Endometrial microvascular endothelial cells (primary cell): ENCODE measurements around the gene FBLIM1. TPM values are rescaled to one million over a fixed set of nuclear protein-coding genes. Genes with fewer than 3 reads are reported as not detected.
"Not testable (repeated sequence)": the region's sequence is repeated elsewhere in the genome, so short reads cannot be mapped to it uniquely, and the experiment has no call there.

Source experiments
- in situ Hi-C: cut with HindIII; loops from 2 replicates; pipeline ENCODE4 v1.10.0; 2017; ENCODE audit warnings: low sequenced_read_pairs, low pct_unique_long_range_greater_than_20kb; ENCODE audit errors: inconsistent ontology term
- total RNA-seq: library from RNA; depleted of rRNA; stranded (reverse); fragments of >200 nt; gene quantifications from one replicate; pipeline ENCODE4 v1.2.3, GENCODE V29; 2015; ENCODE audit errors: inconsistent ontology term

The FBLIM1 gene
- total RNA-seq, 1 donor from 2014 or later: 268 TPM

DNA sequence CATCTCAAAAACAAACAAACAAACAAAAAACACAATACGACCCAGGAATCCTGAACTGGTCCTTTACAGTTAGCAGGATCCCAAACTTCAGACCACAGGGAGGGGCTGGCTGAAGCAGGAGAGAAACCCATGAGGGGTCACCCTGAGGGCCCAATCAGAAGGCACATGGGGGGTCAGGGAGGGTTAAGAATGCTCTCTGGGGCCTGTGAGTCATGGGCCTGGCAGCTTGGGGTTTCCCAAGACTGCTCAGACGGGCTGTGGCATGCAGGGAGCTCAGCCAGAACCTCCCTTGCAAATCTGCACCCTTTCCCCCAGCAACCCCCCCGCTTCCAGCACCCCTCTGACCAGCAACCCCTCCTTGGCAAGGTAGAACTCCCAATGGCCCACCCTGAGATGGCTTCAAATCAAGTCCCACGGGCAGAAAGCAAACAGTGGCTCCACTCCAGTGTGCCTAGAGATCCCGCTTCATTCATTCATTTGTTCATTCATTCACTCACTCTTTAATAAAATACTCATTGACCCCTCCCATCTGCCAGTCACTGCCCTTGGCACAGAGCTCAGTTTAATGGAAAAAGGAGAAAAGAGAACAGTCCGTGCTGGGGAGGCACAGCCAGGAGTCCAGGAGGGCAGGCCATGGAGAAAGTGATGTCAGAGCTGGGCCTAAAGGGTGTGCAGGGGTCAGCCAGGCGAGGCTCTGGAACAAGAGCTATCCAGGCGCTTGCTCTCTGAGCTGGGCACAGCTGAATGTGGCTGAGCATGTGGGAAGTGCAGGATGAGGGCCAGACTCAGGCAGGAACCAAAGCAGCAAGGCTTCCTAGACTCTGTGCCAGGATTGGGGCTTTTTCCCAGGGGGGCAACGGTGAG is 40.6 kb downstream of the FBLIM1 start:
- in situ Hi-C loops: no loop called here

- in situ Hi-C loops: no loop called here
Observed at GRCh38 chr1:15799928-15800835, 41.6 kb downstream of the FBLIM1 start.

- in situ Hi-C loops: no loop called here
Observed at GRCh38 chr1:15802234-15802965, 43.8 kb downstream of the FBLIM1 start.

DNA sequence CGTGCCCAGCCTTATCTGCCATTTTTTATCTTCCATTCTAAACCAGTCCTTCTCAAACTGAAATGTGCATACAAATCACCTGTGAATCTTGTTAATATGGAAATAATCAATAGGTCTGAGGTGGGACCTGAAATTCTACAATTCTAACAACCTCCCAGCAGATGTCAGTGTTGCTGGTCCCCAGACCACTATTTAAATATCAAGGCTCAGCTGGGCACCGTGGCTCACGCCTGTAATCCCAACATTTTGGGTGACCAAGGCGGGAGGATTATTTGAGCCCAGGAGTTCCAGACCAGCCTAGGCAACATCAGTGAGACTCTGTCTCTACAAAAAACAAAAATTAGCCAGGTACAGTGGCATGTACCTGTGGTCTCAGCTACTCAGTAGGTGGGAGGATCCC is 44.8 kb downstream of the FBLIM1 start:
- in situ Hi-C loops: no loop called here

DNA sequence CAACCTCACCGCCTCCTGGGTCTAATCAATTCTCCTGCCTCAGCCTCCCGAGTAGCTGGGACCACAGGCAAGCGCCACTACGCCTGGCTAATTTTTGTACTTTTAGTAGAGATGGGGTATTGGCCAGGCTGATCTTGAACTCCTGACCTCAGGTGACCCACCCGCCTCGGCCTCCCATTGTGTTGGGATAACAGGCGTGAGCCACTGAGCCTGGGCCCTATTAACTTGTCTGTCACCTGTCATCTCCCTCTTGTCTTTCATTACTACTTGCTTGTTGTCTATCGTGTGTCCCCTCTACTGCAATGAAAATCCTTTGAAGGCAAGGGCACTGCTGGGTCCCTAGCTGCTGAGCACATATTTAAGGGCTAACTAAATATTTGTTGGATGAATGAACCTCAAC is 45.5 kb downstream of the FBLIM1 start:
- in situ Hi-C loops: no loop called here

DNA sequence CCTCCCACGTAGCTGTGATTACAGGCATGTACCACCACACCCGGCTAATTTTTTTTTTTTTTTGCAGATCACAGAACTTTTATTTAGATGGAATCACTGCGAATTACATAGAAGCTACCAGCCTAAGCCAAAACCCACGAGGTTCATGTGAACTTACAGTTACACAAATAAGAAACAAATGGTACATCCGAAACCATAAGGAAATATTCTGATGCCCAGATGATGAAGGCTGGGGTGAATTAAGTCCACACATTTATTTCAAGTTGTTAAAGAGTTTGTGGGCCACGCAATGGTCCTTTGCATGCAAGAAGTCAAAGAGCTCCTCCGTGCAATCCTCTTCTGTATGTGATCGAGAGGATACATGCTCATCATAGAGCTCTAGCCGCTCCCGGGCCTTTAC is 48.5 kb downstream of the FBLIM1 start:
- in situ Hi-C loops: no loop called here

GRCh38 chr1:15807549-15807948 is 49.0 kb downstream of the FBLIM1 start, which contains the start of gene UQCRHL:
UQCRHL (minus strand) TSS chr1:15807649; CDS start chr1:15807649, 0 bp downstream.
- in situ Hi-C loops: not testable (repeated sequence)

DNA sequence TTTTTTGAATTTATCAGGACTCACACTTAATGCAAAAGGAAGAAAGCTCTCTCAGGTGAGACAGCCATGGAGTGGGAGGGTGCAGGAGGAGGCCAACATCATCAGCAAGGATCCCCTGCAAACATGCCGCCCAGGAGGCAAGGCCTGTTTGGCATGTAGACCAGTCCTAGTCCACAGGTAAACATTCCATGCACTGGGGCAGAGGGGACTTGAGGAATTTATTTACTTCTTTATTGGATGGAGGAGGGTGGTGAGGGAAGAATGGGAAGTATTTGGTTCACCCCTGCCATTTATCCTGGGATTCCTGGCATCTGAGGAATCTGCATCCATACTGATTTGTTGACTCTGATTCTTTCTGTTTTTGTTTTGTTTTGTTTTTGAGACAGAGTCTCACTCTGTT is 50.4 kb downstream of the FBLIM1 start:
- in situ Hi-C loops: no loop called here

DNA sequence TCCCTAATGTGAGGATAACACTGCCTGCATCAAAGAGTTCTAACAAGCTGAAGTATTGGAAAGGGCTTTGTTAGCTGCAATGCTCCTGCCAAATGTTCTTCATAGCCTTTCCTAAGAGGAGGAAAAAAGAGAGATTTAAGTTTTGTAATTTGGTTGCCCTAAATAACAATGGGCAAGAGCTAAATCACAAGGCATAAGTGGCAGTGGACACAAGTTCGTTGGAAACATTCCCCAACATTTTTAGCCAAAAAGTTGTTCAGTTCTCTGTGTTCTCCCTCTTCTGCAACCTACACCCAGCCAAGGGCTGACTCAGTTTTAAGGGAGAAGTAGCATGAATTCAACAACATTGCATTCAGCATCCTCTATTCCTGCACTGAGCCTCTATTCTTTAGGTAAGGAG is 51.5 kb downstream of the FBLIM1 start:
- in situ Hi-C loops: no loop called here

GRCh38 chr1:15816674-15817073 is 58.1 kb downstream of the FBLIM1 start:
- in situ Hi-C loops: no loop called here

GRCh38 chr1:15820478-15820877 is 61.9 kb downstream of the FBLIM1 start:
- in situ Hi-C loops: no loop called here

GRCh38 chr1:15825800-15826199 is 67.2 kb downstream of the FBLIM1 start:
- in situ Hi-C loops: no loop called here

DNA sequence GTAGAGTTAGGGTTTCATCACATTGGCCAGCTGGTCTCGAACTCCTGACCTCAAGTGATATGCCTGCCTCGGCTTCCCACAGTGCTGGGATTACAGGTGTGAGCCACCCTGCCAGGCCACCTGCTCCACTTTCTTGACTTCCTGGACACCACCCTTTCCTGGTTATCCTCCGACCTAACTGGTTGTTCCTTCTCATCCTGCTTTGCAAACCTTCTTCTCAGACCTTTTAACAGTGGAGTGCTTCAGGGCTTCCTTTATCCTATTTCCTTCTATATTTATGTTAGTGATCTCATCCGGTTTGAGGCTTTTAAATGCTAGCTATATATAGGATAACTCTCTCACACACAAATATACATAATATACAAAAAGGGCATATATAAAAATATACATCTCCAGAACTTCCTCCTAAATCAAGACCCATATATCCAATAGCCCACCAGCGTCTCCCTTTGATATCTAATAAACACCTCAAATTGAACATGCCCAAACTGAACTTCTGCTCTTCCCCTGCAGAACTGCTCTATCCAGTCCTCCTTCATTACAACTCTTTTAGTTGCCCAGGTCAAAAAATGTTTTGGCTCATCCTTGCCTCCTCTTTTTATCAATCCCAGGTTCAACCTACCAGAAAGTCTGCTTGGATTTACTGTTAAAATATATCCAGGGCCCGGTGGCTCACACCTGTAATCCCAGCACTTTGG is 68.4 kb downstream of the FBLIM1 start:
- in situ Hi-C loops: no loop called here

GRCh38 chr1:15827567-15827966 is 69.0 kb downstream of the FBLIM1 start:
- in situ Hi-C loops: not testable (repeated sequence)

- in situ Hi-C loops: not testable (repeated sequence)
Observed at GRCh38 chr1:15828931-15829330, 70.3 kb downstream of the FBLIM1 start.

GRCh38 chr1:15830258-15830657 is 71.7 kb downstream of the FBLIM1 start:
- in situ Hi-C loops: no loop called here

DNA sequence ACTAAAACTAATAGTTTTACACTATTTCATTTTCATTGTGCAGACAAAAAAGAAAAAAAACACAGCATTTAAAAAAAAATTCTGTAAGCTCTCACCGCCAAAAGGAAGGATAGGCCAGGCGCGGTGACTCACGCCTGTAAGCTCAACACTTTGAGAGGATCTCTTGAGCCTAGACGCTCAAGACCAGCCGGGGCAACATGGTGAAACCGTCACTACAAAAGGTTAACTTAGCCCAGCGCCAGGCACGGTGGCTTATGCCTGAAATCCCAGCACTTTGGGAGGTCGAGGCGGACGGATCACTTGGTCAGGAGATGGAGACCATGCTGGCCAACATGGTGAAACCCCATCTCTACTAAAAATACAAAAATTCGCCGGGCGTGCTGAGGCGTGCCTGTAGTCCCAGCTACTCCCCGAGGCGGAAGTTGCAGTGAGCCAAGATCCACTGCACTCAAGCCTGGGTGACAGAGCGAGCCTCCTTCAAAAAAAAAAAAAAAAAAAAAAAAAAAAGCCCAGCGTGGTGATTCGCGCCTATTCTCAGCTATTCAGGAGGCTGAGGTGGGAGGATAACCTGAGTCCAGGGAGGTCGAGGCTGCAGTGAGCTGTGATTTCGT is 74.6 kb downstream of the FBLIM1 start:
- in situ Hi-C loops: no loop called here

DNA sequence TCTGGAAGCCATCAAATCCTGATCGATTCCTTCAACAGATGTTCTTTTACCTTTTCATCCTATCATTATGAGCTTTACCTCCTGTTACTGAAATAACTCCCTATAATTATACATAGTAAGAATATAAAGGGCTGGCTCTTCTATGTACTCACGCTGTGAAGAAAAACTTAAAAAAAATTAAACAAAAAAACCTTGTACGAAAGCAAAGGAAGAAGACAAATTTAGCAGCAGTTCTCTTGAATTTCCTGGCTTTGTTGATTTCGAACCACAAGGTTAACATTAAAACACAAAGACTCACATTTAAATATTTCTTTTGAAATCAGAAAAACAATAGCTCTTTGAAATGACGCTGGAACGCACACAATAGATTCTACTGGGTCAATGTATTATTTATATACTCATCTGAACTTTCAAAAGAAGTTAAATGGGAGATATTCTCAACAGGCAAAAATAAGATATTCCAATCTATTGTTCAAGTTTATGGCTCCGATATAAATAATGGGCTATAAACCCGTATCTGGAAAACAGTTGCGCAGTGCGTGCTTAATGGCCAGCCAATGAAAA is 75.3 kb downstream of the FBLIM1 start:
- in situ Hi-C loops: no loop called here
